ENCODE data around the gene TENT5D. TPM values are rescaled to one million over a fixed set of nuclear protein-coding genes. Genes with fewer than 3 reads are reported as not detected.
"Not testable (repeated sequence)": the region's sequence is repeated elsewhere in the genome, so short reads cannot be mapped to it uniquely, and the experiment has no call there.

The TENT5D gene
- not detected for polyA plus RNA-seq

DNA sequence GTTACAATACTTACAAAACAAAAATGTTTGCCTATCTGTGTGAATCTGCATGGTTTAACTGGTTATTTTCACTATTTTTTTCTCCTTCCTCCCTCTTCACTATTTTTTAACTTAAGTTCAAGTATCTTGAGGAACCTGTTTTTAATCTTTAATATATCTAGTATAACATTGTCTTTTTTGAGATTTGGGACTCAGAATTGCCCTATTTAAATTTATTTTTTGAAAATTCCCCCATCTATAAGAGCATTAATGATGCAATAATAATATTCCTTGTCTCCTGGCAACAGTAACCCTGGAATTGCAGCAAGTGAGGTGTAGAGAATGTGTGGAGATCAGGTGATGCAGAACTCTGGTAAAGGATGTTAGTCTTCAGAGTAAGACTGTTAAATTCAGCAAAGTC is at the start of gene TENT5D:
TSS of gene TENT5D (plus strand) at position 301 of the 400 bp plus-strand sequence. CDS start 22,093 bp downstream, outside the sequence.
- Mint-ChIP-seq H3K27me3 (ENCODE audit: low read depth in 3 of 3) (peaks cover 0 to 10% (median 6%) of the 10 kb centered on the region in 3 donors), H3K4me3 (no peak within 1 kb of the TSS), H3K4me1 (no peaks in the 10 kb centered on the region), H3K36me3 (no peaks in the 10 kb centered on the region), H3K9me3 (peaks cover 0 to 8% (median 0%) of the 10 kb centered on the region in 6 donors), H3K27ac (no peak within 1 kb of the TSS)
- DNase-seq: no peak

DNA sequence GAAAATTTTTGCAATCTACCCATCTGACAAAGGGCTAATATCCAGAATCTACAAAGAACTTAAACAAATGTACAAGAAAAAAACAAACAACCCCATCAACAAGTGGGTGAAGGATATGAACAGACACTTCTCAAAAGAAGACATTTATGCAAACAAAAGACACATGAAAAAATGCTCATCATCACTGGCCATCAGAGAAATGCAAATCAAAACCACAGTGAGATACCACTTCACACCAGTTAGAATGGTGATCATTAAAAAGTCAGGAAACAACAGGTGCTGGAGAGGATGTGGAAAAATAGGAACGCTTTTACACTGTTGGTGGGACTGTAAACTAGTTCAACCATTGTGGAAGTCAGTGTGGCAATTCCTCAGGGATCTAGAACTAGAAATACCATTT is 34.6 kb upstream of the TENT5D start:
- not testable (repeated sequence) for H3K4me1 Mint-ChIP-seq; DNase-seq; H3K4me3 Mint-ChIP-seq; H3K9me3 Mint-ChIP-seq; H3K36me3 Mint-ChIP-seq; H3K27me3 Mint-ChIP-seq (ENCODE audit: low read depth in 3 of 3); H3K27ac Mint-ChIP-seq

DNA sequence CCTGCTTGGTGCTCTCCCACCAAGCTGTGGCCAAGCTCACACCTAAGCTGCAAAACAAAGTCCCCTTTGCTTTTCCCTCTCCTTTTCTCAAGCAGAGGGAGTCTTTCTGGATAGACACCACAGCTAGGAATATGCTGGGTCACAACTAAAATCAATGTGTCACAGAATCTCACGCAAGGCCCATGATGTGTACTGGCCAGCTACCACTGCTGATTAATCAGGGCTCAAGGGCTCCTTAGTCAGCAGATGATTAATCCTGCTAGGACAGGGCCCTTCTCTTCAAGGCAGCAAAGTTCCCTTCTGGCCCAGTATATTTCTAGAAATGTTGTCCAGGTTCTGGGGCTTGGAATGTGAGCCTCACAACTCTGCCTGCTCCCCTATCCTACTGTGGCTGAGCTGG is 32.0 kb upstream of the TENT5D start:
- Mint-ChIP-seq H3K27me3 (ENCODE audit: low read depth in 3 of 3) (peaks cover 0 to 2% (median 1%) of the 10 kb centered on the region in 3 donors), H3K4me3 (no peak overlapping the region), H3K9me3 (peaks cover 0 to 3% (median under 1%) of the 10 kb centered on the region in 6 donors), H3K4me1 (no peaks in the 10 kb centered on the region), H3K27ac (no peak overlapping the region), H3K36me3 (no peaks in the 10 kb centered on the region)
- no peak for DNase-seq

DNA sequence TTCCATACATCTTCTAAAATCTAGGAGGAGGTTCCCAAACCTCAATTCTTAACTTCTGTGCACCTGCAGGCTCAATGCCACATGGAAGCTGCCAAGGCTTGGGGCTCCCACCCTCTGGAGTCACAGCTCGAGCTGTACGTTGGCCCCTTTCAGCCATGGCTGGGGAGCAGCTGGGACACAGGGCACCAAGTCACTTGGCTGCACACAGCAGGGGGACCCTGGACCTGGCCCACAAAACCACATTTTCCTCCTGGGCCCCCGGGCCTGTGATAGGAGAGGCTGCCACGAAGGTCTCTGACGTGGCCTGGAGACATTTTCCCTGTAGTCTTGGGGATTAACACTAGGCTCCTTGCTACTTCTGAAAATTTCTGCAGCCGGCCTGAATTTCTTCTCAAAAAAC is 8.2 kb upstream of the TENT5D start:
- no peak for DNase-seq
- Mint-ChIP-seq H3K27ac (no peak overlapping the region), H3K4me1 (no peaks in the 10 kb centered on the region), H3K9me3 (peaks cover 0 to under 1% (median 0%) of the 10 kb centered on the region in 6 donors), H3K4me3 (no peak overlapping the region), H3K27me3 (ENCODE audit: low read depth in 3 of 3) (peaks cover 0 to 3% (median 0%) of the 10 kb centered on the region in 3 donors), H3K36me3 (no peaks in the 10 kb centered on the region)

DNA sequence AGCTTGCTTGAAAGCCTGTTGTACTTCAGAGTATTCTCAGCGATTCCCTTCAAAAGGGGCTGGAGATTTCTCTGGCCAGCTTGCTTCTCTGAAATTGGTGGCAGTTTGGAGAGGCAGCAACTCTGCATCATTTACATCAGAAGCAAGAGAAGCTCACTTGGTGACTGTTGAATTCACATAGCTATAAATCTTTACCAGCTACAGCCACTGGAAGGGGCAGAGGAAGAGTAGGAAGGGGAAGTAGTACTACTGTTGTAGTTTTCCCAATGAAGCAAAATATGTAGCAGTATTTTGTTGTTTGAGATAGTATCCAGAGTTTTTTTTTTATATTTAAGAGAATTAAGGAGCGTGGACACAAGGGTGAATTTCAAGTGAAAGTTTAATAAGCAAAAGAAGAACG is 2.8 kb downstream of the TENT5D start:
- peaks cover 0 to 13% (median 3%) of the 10 kb centered on the region in 6 donors for H3K9me3 Mint-ChIP-seq
- no peak overlapping the region for H3K4me3 Mint-ChIP-seq
- H3K27me3 Mint-ChIP-seq (ENCODE audit: low read depth in 3 of 3): peaks cover 0 to 10% (median 3%) of the 10 kb centered on the region in 3 donors
- no peaks in the 10 kb centered on the region for H3K36me3 Mint-ChIP-seq
- H3K27ac Mint-ChIP-seq: no peak overlapping the region
- no peak for DNase-seq
- no peaks in the 10 kb centered on the region for H3K4me1 Mint-ChIP-seq

DNA sequence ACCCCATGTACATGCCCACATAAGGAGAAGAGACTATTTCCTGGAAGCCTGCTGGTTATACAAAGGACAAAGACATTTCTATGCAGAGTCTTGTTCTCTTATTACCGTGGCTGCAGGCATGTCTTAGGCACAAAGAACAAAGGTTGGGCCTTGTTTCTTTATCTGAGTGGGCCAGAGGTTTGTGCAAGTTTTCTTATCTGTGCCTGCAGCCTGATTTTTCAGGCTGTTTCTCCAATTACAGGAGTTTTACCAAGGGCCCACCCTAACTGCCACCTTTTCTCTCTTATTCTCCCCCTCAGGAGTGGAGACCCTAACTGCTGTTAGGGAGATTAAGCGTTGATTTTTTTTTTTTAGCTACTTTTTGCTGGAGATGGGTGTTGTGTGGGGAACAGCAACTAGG is 3.5 kb downstream of the TENT5D start:
- no peak overlapping the region for H3K4me3 Mint-ChIP-seq
- H3K9me3 Mint-ChIP-seq: peaks cover 0 to 12% (median 3%) of the 10 kb centered on the region in 6 donors
- DNase-seq: no peak
- H3K36me3 Mint-ChIP-seq: no peaks in the 10 kb centered on the region
- peaks cover 0 to 9% (median 3%) of the 10 kb centered on the region in 3 donors for H3K27me3 Mint-ChIP-seq (ENCODE audit: low read depth in 3 of 3)
- no peaks in the 10 kb centered on the region for H3K4me1 Mint-ChIP-seq
- no peak overlapping the region for H3K27ac Mint-ChIP-seq

DNA sequence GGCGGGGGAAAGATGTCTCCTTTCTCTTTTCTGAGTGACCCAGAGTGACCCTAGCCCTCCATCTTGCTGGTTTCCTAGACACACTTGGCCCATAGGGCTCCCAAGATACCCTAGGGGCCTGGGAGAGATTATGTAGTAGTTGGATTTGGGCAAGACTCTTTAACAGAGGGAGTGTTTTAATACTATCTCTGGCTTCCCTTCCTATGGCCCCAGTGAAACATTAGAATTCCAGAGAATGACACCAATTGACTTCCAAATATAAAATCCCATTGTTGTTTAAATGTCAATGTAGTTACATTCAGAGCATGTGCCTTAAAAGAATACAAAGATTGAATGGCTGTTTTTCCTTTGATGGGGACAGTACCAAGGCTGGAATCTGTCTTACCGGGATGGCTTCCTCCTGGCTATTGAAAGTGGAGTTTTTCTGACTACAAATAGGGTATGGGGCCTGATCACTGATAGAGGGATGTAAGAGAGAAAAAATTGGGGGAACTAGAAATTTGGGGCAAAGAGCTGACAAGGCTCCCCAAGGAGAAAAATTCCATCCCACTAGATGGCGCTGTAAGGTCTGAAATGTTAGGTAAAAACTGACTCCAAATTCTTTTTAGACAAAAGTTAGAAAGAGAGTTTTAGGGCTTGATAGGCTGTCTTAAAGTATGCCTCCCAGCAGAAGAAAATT is 10.7 kb downstream of the TENT5D start:
- no peaks in the 10 kb centered on the region for H3K36me3 Mint-ChIP-seq
- DNase-seq: no peak

DNA sequence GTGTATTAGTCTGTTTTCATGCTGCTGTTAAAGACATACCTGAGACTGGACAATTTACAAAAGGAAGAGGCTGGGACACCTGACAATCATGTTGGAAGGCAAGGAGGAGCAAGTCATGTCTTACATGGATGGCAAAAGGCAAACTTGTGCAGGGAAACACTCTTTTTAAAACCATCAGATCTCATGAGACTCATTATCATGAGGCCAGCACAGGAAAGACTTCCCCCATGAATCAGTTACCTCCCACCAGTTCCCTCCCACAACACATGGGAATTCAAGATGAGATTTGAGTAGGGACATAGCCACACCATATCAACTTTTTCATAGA is 11.2 kb downstream of the TENT5D start:
- Mint-ChIP-seq H3K36me3 (no peaks in the 10 kb centered on the region), H3K27me3 (ENCODE audit: low read depth in 3 of 3) (peaks cover 0 to 1% (median 0%) of the 10 kb centered on the region in 3 donors), H3K27ac (no peak overlapping the region), H3K4me1 (no peaks in the 10 kb centered on the region), H3K9me3 (peaks cover 0 to 15% (median 3%) of the 10 kb centered on the region in 6 donors), H3K4me3 (no peak overlapping the region)
- no peak for DNase-seq

More for the DNA sequence above, 10.7 kb downstream of the TENT5D start:
- no peak overlapping the region for H3K27ac Mint-ChIP-seq
- H3K27me3 Mint-ChIP-seq (ENCODE audit: low read depth in 3 of 3): peaks cover 0 to 1% (median 0%) of the 10 kb centered on the region in 3 donors
- H3K4me3 Mint-ChIP-seq: no peak overlapping the region
- H3K9me3 Mint-ChIP-seq: peaks cover 0 to 15% (median 3%) of the 10 kb centered on the region in 6 donors
- H3K4me1 Mint-ChIP-seq: no peaks in the 10 kb centered on the region

DNA sequence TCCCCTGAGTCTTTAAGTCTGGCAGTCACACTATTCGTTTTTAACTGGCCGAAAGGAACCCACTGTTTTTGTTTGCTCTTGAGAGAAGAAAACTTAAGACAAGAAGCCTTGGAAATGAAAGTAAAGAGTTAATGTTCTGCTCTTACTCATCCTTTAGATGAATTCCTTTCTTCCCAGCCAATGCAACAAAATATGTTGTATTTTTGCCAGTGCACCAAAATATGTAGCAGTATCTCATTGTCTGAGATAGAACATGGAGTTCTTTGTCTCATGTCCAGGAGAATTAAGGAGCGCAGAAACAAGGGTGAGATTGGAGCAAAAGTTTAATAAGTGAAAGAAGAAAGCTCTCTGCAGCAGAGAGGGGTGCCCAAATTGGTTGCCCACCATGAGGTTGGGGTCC is 12.2 kb downstream of the TENT5D start:
- peaks cover 0 to 7% (median 1%) of the 10 kb centered on the region in 6 donors for H3K9me3 Mint-ChIP-seq
- no peak for DNase-seq
- no peak overlapping the region for H3K27ac Mint-ChIP-seq
- H3K36me3 Mint-ChIP-seq: no peaks in the 10 kb centered on the region
- H3K27me3 Mint-ChIP-seq (ENCODE audit: low read depth in 3 of 3): peaks cover 0 to 1% (median 0%) of the 10 kb centered on the region in 3 donors
- no peaks in the 10 kb centered on the region for H3K4me1 Mint-ChIP-seq
- no peak overlapping the region for H3K4me3 Mint-ChIP-seq

DNA sequence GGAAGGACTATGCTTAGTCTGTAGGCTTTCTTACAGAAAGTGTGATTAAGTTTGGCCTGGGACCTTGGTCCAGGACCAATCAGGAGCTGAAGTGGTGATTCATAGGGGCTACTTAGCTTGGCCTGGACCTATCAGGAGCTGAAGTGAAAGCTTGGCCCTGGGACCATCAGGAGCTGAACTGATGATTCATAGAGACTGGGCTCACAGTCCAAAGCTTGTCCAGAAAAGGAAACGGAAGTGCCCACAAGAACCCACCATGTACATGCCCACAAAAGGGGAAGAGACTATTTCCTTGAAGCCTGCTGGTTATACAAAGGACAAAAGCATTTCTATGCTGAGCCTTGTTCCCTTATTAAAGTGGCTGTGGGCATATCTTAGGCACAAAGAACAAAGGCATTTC is 12.6 kb downstream of the TENT5D start:
- Mint-ChIP-seq H3K9me3 (peaks cover 0 to 4% (median 1%) of the 10 kb centered on the region in 6 donors), H3K4me3 (no peak overlapping the region), H3K27me3 (ENCODE audit: low read depth in 3 of 3) (peaks cover 0 to 1% (median 0%) of the 10 kb centered on the region in 3 donors), H3K27ac (no peak overlapping the region), H3K4me1 (no peaks in the 10 kb centered on the region), H3K36me3 (no peaks in the 10 kb centered on the region)
- no peak for DNase-seq

DNA sequence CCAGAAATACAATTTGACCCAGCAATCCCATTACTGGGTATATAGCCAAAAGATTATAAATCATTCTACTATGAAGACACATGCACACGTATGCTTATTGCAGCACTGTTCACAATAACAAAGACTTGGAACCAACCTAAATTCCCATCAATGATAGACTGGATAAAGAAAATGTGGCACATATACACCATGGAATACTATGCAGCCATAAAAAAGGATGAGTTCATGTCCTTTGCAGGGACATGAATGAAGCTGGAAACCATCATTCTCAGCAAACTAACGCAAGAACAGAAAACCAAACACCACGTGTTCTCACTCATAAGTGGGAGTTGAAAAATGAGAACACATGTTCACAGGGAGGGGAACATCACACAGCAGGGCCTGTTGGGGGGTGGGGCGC is 47.9 kb downstream of the TENT5D start:
- H3K9me3 Mint-ChIP-seq: peaks cover 0 to 13% (median 4%) of the 10 kb centered on the region in 6 donors
- H3K36me3 Mint-ChIP-seq; H3K4me3 Mint-ChIP-seq; H3K27ac Mint-ChIP-seq; H3K27me3 Mint-ChIP-seq (ENCODE audit: low read depth in 3 of 3); H3K4me1 Mint-ChIP-seq; DNase-seq: not testable (repeated sequence)

DNA sequence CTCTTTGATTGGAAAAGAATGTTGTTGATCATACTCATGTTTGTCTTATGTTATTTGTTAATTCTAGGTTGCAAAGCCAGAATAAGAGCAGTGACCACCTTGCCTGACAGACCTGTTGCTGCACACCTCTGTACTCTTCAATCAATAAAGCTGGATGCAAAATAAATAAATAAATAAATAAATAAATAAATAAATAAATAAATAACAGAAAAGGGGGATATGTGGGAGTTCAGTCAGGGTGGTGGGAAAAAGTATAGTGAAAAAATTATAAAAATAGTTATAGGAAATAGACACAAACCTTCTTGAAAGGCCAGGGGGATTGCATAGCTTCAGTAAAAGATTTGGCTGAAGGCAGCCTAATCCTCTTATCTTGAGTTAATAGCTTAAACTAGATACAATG is 51.3 kb downstream of the TENT5D start:
- DNase-seq: no peak
- Mint-ChIP-seq H3K27ac (no peak overlapping the region), H3K4me1 (no peaks in the 10 kb centered on the region), H3K9me3 (peaks cover 0 to 7% (median 4%) of the 10 kb centered on the region in 6 donors), H3K36me3 (no peaks in the 10 kb centered on the region), H3K27me3 (ENCODE audit: low read depth in 3 of 3) (peaks cover 0 to 5% (median 0%) of the 10 kb centered on the region in 3 donors), H3K4me3 (no peak overlapping the region)

DNA sequence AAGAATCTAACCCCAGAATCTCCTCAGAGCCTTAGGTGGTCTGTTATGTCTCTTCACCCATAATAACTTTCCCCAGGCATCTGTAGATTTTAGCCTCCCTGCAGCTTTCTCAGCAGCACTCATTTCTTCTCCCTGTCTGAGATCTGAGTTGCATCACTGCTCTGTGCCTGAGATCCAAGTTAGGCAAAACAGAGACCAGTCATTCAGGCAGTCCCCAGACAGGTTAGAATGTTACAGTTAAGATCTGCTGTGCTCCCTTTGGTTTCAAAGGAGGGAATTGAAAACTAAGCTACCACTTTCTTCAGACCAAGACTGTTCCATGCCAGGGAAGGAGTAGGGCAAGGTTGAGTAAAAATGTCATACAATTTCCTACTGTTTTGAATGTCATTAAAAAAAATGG is 65.3 kb downstream of the TENT5D start:
- Mint-ChIP-seq H3K4me3 (no peak overlapping the region), H3K9me3 (peaks cover 0 to 2% (median 0%) of the 10 kb centered on the region in 6 donors), H3K4me1 (no peaks in the 10 kb centered on the region), H3K27ac (no peak overlapping the region), H3K27me3 (ENCODE audit: low read depth in 3 of 3) (peaks cover 0 to 3% (median 0%) of the 10 kb centered on the region in 3 donors), H3K36me3 (no peaks in the 10 kb centered on the region)
- DNase-seq: no peak

DNA sequence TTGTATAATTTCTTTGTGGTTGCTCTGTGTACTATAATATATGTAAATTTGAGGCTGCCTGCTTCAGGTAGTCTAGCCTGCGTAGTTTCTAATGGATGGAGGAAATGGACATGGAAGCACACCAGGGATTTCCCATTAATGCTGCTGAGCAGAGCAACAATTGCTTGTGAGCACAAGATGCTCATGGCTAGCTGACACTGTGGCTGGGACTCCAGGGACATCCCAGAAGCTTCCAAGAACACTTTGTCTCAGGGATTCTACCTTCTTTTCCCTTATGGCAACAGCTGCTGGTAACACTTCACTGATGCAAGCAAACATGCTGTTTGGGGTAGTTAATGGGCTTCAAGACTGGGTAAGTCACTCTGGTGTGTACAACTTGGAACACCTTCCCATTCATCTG is 66.1 kb downstream of the TENT5D start:
- no peaks in the 10 kb centered on the region for H3K4me1 Mint-ChIP-seq
- no peak overlapping the region for H3K4me3 Mint-ChIP-seq
- DNase-seq: no peak
- H3K27me3 Mint-ChIP-seq (ENCODE audit: low read depth in 3 of 3): peaks cover 0 to 3% (median 0%) of the 10 kb centered on the region in 3 donors
- H3K36me3 Mint-ChIP-seq: no peaks in the 10 kb centered on the region
- peaks cover 0 to 2% (median 0%) of the 10 kb centered on the region in 6 donors for H3K9me3 Mint-ChIP-seq
- H3K27ac Mint-ChIP-seq: no peak overlapping the region

DNA sequence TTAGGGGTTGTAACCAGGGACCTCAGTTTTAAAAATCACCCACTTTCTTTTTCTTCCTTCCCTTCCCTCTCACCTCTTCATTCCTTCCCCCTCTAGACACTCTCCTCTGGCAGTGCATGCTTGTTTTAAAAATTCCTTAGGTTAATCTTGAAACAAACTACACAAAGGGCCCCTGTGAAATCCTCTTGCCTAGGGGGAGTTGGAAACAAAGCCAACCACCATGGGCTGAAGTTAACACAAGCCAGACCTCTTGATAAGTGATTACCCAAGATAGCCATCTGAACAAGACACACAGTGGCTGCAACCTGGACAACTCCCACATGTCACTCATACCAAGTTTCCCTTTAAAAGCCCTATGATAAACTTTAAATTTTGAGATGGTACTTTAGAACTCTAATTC is 68.9 kb downstream of the TENT5D start:
- Mint-ChIP-seq H3K4me1 (no peaks in the 10 kb centered on the region), H3K27me3 (ENCODE audit: low read depth in 3 of 3) (peaks cover 0 to 2% (median 2%) of the 10 kb centered on the region in 3 donors), H3K9me3 (peaks cover 0 to 2% (median 0%) of the 10 kb centered on the region in 6 donors), H3K4me3 (no peak overlapping the region), H3K27ac (no peak overlapping the region), H3K36me3 (no peaks in the 10 kb centered on the region)
- no peak for DNase-seq

All from immature natural killer cell (primary cell).